Activated effector memory CD4-positive, alpha-beta T cell treated with anti-CD3 and anti-CD28 coated beads, Interleukin-2, amount 50 U/mL, for 16 hours (primary cell): ENCODE measurements around the gene RBP3.
A peak's percentile ranks its signal among the peaks of the same experiment; 100 is the strongest.

Source experiments
- DNase-seq: peaks from one replicate; pipeline ENCODE4 v3.0.0-alpha.2; 2020

Gene RBP3

DNA sequence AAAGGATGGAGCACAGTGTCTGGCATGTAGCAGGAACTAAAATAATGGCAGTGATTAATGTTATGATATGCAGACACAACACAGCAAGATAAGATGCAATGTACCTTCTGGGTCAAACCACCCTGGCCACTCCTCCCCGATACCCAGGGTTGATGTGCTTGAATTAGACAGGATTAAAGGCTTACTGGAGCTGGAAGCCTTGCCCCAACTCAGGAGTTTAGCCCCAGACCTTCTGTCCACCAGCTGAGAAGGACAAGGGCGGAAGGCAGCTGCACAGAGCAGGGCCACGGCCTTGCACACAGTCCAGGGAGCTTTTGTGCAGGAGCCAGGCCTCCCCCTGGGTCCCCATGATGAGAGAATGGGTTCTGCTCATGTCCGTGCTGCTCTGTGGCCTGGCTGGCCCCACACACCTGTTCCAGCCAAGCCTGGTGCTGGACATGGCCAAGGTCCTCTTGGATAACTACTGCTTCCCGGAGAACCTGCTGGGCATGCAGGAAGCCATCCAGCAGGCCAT, at the start of gene RBP3:
Gene RBP3 (plus strand): TSS at position 226 of the 514 bp plus-strand sequence. CDS start 122 bp downstream, at position 348.
- peak; percentile 43 for DNase-seq

DNA sequence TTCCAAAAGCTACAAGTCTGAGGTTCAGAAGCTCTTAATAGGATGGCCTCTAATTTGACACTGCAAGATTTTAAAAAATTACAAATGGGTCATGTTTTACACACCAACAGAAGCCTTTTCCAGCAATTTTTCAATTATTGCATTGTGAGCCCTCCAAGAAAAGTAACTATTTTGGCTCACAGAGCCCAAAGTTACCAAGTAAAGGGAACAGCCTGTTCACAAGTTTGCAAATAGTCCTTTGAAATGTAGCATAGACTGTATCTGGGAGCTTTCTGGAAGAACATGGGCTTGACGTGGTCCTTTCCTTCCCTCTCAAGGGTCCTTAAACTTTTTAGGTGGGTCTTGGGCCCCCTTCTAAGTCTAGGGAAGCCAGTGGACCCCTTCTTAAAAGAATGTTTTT, 49.4 kb upstream of the RBP3 start:
- DNase-seq, result no peak

DNA sequence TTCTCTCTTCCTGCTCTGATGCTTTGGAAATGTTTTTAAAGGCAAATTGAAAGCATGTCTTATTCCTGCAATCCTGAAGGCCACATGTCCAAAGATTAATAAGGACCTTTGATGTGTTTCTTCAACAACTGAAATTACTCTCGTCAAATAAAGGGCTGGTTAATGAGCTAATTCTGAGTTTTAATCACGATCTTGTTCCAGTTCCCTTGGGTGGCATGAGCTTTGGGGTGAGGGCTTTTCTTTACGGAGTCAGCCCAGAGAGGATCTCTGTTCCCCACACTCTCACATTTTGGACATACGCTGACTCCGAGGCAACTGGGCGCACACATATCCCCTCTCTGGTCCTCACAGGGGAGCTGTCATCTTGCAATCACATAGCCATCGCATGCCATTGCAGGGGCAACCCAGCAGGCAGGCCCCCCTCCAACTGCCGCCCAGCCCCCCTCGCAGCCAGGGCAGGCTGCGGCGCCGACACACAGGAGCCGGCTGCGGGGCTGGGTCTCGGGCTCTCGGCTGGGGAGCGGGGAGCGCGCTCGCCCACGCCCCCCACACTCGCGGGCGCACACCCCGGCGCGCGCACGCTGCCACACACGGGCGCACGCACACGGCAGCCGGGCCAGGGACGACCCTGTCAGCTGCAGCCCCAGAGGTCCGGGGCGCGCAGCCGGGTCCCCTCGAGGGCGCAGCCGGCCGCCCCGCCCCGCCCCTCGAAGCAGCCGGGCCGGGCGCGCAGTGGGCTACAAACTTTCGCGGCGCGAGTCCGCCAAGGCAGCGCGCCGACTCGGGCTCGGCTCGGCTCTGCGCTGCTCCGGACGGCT, 48.3 kb upstream of the RBP3 start, which contains the start of gene GDF10:
Gene GDF10 (plus strand): TSS at position 587 of the 818 bp plus-strand sequence. CDS start 455 bp downstream, outside the sequence.
- no peak for DNase-seq

DNA sequence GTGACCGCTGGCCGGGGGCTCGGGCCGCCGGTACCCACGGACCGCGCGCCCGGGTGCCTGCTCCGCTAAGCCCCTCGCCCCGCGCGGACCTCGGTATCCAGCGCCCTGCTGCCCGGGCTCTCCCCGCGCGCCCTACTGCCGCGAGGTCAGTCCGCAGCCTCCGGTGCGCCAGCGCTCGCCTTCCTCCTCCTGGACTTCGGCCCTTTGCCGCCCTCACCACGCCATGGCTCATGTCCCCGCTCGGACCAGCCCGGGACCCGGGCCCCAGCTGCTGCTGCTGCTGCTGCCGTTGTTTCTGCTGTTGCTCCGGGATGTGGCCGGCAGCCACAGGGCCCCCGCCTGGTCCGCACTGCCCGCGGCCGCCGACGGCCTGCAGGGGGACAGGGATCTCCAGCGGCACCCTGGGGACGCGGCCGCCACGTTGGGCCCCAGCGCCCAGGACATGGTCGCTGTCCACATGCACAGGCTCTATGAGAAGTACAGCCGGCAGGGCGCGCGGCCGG, 47.7 kb upstream of the RBP3 start:
- no peak for DNase-seq

DNA sequence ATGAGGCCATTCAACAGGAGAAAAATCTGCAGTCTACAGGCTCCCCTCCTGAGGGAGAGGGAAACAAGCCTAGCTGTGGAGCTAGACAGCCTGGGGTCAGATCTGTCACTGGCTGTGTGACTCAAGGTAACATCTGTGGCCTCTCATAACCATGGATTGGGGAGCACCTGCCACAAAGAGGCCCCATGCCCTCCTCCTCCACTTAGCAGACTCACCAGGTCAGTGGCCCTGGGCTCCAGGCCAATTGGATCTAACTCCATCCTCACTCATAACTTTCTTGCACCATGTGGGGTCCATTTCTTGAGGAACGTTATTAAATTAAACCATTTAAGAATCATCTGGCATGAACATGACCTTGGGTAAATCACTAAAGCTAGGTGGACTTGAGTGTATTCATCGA, 46.3 kb upstream of the RBP3 start:
- no peak for DNase-seq

DNA sequence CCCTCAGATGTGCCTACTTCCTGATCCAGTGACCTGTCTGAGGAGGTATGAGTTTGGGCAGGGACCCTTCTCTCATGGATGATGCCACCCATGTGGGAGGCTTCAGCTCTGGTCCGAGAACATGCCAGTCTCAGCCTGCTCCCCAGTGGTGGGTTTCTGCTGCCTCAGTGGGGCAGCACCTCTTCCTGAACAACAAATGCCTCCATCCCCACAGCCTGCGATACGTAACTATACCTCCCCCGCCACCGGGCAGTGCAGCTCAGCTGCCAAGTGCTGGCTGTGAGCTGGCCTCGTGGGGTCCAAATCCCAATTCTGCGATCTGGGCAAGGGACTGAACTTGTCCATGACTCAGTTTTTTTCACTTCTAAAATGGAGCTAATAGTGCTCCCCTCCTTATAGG, 45.1 kb upstream of the RBP3 start:
- no peak for DNase-seq

DNA sequence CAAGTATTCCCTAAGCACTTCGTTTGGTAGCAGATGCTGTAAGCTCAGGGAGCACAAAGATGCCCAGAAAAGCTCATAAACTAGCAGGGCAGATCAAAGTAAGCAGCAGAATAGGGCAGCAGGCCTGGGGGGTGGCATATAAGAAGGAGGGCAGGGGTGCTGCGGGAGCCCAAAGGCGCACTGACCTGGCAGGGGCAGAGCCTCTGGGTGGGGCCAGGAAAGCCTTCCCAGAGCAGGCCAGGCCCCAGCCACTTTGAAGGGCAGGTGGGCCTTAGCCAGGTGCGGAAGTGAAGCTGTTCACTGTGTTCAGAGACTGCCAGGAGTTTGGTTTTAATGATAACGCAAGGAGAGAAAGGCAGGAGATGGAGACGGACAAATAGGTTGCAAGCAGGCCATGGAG, 44.3 kb upstream of the RBP3 start:
- DNase-seq, result no peak

DNA sequence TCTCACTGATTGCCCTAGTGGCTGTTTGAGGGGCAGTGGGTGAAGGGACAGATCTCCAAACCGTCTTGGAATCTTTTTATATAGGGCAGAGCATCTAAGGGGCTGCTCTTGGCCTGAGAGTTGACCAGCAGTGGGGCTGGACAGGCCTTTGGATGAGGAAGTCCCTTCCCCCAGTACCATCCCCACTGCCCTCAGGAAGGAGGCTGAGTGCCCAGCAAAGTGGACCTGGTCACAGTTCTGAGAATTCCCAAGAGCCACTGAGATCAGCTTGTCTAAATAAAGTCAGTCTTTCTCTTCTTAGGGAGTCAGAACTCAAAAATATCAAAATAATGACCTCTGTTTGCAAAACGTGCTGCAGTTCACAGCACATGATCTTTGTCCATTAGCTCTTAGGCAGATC, 42.6 kb upstream of the RBP3 start:
- DNase-seq, result no peak

DNA sequence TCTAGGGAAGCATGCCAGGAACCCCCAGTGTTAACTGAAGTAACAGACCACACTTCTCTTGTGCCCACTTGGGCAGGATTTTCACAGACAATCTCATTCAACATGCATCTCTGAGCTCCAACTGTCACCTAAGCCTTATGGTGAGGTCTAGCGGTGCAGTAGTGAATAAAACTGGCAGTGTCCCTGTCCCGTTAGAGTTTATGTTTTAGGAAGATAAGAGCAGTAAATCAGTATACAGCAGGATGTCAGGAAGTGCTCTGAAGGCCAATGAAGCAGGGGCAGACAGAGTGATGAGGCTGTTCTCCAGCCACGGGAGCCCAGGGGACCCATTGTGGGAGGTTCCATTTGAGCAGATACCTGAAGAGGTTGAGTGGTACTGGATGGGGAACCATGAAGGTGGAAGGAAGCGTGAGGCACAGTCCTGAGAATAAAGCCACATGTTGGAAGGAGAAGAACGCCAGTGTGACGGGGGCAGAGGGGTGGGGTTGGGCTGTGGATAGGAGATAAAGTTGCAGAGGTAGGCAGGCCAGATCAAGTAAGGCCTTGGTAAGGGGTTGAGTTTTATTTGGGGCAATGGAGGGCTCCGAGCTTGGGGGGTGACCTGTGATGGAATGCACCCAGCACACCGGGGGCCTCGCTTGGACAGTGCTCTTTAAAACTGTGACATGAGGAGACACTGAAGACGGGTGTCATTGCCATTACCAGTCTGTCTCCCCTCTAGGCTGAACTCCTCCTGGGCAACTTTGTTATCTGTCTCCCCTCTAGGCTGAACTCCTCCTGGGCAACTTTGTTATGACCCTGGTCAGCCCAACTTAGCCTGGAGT, 41.6 kb upstream of the RBP3 start:
- no peak for DNase-seq

DNA sequence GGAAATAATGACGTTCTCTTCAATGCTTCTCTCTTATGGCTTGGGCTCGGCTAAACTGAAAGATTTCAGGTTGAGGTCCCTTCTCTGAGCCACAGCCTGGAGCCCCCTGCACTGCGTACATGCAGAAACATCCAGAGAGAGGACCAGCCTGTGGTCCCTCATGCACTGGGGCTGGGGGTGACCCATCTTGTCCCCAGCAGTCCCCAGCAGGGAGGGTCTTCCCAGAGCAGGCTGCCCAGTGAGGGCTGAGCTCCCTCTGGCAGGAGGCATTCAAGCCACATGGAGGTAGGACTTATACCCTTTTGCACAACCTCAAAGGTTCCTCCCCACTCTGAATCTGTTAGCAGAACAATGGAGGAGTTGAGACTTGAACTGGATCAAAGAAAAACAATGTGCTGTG, 40.8 kb upstream of the RBP3 start:
- DNase-seq, result no peak

DNA sequence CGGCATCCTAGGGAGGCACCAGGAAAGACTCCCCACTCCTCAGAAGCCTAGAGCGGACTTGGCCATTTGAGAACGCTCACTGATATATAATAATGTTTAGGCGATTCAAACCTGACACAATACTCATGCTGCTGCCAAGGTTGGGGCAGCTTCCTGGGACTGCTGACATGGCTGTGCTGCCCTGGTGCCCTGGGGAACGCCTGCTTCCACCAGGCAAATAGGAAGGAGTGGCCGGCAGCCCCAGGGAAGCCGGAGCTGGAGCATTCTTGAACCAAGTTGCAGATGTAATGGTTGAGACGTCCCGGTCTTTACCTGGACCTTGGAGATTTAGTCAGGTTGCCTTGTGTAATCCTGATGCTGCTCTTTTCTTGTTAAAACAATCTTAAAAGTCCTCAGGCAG, 39.4 kb upstream of the RBP3 start:
- no peak for DNase-seq

DNA sequence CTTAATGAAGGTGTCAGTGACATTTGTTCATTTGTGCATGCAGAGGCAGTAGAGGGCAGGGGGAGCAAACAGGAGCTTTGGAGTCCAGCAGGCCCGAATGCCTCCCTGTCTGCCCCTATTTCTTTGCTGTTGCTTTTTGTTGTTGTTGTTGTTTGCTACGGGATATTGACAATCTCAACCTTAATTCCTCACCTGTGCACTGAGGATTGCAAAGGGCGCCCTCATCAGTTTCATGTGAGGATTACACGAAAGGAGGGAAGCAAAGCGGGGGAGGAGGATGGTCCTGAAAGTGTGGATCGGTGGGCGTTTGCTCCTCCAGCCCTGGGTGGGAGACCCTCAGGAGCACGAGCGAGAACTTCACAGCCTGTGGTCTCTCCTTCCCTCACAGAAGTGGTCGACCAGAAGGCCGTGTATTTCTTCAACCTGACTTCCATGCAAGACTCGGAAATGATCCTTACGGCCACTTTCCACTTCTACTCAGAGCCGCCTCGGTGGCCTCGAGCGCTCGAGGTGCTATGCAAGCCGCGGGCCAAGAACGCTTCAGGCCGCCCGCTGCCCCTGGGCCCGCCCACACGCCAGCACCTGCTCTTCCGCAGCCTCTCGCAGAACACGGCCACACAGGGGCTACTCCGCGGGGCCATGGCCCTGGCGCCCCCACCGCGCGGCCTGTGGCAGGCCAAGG, 38.6 kb upstream of the RBP3 start:
- DNase-seq, result no peak

DNA sequence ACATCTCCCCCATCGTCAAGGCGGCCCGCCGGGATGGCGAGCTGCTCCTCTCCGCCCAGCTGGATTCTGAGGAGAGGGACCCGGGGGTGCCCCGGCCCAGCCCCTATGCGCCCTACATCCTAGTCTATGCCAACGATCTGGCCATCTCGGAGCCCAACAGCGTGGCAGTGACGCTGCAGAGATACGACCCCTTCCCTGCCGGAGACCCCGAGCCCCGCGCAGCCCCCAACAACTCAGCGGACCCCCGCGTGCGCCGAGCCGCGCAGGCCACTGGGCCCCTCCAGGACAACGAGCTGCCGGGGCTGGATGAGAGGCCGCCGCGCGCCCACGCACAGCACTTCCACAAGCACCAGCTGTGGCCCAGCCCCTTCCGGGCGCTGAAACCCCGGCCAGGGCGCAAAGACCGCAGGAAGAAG, 38.1 kb upstream of the RBP3 start:
- DNase-seq, result no peak

DNA sequence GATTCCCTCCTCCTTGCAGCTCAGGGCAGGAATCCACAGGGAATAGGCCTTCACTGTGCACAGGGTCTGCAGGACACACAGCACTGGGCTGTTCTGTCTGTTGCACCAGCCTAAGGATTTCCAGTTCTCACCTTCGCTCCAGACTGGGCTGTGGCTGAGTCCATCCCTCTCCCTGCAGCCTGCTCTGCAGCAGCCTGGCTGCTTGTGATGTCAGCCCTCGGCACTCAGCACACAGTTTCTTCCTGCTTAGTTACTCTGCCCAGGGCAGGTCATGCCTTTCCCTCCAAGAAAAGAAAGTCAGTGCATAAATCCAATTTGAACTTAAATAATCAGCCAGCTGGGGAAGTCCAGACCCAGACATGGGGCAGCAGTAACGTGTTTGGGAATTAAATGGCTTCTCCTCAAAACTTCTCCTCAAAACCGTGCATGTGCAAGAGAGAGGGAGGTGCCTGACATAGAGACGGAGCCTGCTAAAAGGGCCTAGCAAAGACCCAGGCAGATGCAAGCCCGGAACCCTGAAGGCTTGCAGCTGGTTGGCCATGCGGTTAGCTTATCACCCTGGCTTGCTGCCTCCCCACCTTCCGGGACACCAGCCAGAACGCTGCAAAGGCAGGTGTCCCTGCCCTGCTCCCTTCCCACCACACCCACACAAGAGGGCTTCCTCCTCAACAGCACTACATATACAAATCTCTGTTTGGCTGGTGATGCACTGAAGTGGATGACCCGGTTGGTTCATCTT, 36.8 kb upstream of the RBP3 start:
- DNase-seq, result peak; percentile 74

DNA sequence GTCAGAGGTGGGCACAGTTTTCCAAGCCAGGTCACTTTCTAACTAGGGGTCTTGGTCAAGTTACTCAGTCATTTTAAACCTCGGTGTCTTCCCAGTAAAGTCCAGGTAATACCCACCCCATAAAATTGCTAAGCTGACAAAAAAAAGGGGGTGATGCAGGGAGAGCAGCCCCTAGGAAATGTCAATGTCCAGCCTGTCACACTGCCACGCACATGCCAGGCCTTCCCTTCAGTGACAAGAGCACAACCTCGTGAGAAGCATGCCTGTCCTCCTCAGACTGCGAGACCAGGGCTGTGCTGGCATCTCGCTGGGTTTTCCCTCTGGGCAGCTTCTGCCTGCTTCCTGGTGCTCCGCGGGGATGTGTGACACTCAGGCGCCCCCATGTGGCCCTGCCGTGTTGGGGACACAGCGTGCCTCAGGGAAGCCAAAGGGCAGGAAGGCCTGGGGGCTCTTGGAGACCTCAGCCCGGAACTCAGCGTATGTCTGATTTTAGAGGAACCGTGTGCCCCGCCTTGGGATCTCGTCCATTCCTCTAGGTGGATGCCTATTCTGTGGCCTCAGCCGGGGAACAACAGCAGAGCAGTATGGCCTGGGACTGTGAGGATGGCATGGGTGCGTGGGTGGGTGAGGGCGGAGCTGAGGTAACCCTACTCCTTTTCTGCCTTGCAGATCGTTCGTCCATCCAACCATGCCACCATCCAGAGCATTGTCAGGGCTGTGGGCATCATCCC, 36.1 kb upstream of the RBP3 start:
- peak; percentile 93 for DNase-seq

DNA sequence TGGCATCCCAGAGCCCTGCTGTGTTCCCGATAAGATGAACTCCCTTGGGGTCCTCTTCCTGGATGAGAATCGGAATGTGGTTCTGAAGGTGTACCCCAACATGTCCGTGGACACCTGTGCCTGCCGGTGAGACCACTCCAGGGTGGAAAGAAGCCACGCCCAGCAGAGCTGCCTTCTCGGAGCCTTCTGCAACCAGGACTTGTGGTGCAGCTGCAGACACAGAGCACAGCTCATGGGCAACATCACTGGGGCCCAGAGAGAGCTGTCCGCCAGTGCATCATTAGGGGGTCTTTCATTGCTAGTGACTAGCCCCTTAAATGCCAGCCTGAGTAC, 35.5 kb upstream of the RBP3 start:
- DNase-seq, result no peak

DNA sequence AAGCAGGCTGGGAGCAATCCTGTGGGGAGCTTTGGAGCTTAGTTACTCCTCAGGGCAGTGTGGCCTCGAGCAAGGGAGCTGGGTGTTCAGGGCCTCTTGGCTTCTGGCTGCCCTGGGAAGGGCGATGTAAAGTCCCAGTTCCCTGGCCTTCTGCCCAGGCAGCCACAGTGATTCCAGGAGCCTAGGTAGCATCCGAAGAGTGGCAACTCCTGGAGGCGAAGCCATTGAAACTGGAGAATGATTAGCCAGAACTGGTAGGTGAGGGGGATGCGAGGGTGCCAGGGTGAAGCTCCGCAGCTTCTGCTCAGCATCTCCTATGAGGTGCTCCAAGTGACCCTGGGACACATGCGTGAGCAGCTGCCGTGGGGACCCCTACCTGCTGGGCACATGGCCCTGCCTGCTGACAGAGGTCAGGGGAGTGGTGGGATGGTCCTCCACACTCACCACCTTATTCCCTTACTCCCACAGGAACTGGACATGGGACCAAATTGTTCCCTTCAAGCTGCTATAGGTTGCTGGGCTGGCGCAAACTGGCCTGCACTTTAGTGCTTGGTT, 33.7 kb upstream of the RBP3 start:
- no peak for DNase-seq

DNA sequence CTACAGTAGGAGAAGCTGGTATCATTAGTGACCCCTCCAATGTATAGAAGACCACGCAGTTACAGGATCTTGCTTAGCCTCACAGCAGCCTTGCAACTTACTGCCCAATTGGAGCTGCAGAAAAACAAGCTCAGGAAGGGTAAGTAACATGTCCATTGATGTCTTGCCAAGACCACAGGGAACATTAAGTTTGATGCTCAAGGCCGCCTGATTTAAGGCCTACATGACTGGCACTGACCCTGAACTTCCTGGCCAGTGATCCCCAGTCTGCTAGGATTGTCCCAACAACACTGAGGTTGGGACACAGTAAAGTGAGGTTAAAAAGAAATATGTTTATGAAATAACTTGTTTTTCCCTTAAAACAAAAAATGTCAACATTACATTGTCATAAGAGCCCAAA, 32.7 kb upstream of the RBP3 start:
- DNase-seq, result no peak

DNA sequence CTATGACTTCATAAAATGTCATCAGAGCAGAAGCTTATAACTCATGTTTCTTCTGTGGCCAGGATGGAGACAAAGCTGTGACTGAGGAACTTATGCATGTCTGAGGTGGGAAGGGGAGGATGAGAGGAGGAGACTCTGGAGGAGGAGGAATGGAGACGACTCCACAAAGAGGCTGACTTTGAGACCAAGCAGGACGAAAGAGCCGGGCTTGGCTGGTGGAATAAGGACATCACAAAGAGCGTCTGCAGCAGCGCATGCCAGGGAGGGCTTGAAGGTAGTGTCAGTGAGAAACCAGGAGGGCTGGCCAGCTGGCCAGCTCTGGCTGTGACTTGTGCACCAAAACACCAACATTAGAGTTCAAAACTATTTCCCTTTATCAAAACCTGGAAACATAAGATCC, 32.0 kb upstream of the RBP3 start:
- no peak for DNase-seq

DNA sequence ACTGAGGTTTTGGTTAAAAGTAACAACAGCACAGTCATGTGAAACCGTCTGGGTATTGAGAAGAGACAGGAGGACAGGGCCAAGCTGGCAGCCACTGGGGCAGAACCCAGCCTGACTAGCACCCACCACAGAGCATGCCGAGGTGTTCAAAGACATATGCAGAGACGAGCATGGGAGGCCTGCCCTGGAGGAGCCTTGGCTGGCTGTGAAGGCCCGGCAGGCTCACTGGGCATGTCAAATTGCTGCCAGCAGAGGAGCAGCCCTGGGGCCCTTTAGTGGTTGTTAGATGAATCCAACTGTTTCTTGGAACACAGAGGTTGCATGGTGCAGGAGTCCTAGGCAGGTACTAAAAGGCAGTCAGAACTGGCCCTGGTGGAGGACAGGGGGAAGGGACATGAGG, 30.9 kb upstream of the RBP3 start:
- DNase-seq, result peak; percentile 39

DNA sequence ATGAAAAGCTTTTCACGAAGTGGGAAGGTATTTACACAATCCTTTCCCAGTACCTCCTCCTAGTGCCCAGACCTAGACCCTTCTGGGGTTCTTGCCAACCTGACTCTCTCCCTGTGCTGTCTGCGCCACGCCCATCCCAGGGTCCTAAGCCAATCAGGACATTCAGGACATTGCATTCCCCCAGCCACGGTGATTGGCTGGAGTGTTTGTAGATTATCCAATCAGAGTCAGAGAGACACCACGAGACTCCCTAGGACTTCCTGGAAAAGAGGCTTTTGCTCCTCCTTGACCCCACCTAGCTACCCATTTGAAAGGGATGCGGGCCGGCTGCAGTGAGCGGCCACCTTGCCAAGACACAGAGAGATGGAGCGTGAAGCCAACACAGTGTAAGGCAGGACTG, 29.5 kb upstream of the RBP3 start:
- peak; percentile 46 for DNase-seq
